Body of pancreas (tissue), 4 donors: ENCODE results near the gene WBP11. TPM values are rescaled to one million over a fixed set of nuclear protein-coding genes. Genes with fewer than 3 reads are reported as not detected.

Experiments
- ATAC-seq: fragments of 150-250 bp; one replicate; pipeline ENCODE4 v1.9.1; 2016
- DNase-seq, 4 donors: peaks; one replicate each; pipeline ENCODE4 v3.0.0-alpha.2; 2019
- H3K27ac ChIP-seq, 4 donors: fragments of 200-600 bp; sonication (generic); 1 replicate in 3 of 4; 2 replicates in 1 of 4; pipeline versions ENCODE4 v1.5.1 to v1.6.1; 2016 to 2019; ENCODE audit warnings: mild to moderate bottlenecking in 1 of 4, mixed read lengths in 1 of 4, moderate library complexity in 1 of 4
- H3K27me3 ChIP-seq, 2 donors: fragments of 200-600 bp; sonication (generic); one replicate each; pipeline ENCODE4 v1.6.0; 2016; ENCODE audit warnings: mild to moderate bottlenecking in 1 of 2
- H3K36me3 ChIP-seq, 2 donors: fragments of 200-600 bp; sonication (generic); replicated peaks in 1 of 2; 2 replicates each; pipeline ENCODE4 v1.5.1; 2016; ENCODE audit warnings: low read depth in 2 of 2; ENCODE audit not compliant: insufficient read depth in 1 of 2
- H3K4me1 ChIP-seq: fragments of 200-600 bp; sonication (generic); one replicate; pipeline ENCODE4 v1.6.0; 2016
- H3K4me3 ChIP-seq, 2 donors: fragments of 200-600 bp; sonication (generic); 1 replicate in 1 of 2; 2 replicates in 1 of 2; pipeline ENCODE4 v1.5.1; 2016 to 2019
- H3K9me3 ChIP-seq, 3 donors: fragments of 200-600 bp; sonication (generic); 1 replicate in 2 of 3; 2 replicates in 1 of 3; pipeline ENCODE4 v1.5.1; 2016
- POLR2A ChIP-seq, 3 donors: fragments of 450-650 bp; IDR thresholded peaks; one replicate each; pipeline ENCODE4 v1.6.1; 2016; ENCODE audit warnings: antibody characterized with exemption in 3 of 3, mild to moderate bottlenecking in 2 of 3
- WGBS, 2 donors: methylation state at CpG; one replicate each; pipeline ENCODE4 v1.1.5; 2017; 5-methylcytosine and 5-hydroxymethylcytosine counted together
- intact Hi-C: fragments of 100-400 bp; cut with DNase I; formaldehyde crosslinking; loops from one replicate; pipeline ENCODE4 v1.15.1; 2023
- total RNA-seq, 2 donors: library from RNA; depleted of rRNA; stranded (reverse); fragments of >200 nt; gene quantifications; one replicate each; pipeline ENCODE4 v1.1.0, GENCODE V29; 2016
- TF ChIP-seq, protein P1 (sequence below), 7 experiments: fragments of 450-650 bp in 4 of 7; fragments of 200-600 bp in 3 of 7; sonication (generic) in 3 of 7; IDR thresholded peaks; one replicate each; pipeline ENCODE4 v1.5.1; 2016 to 2019; ENCODE audit warnings: antibody characterized with exemption in 7 of 7

The WBP11 gene
- total RNA-seq, 2 donors from 2014 or later: 8.6 to 14.8 TPM

DNA sequence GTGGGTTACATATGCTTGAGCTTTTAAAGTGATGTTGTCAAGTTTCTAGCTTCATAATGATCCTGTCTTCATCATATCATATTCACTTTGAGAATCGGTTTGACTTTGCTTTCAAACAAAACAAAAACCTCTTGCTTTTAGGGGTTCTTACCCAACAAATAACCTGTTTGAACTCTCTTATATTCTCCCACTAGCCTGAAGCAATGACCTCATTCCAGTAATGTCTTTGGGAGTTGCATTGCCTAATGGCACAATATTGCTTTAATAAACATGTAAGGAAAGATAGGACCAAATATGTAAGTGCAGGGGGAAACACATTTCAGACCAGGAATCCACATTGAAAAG is 27.7 kb downstream of the WBP11 start:
- WGBS, 2 donors: 10 to 11% methylated on average over 1 of the region's 1 CpG
- no peaks in the 10 kb centered on the region for H3K9me3 ChIP-seq
- peak; percentile 19 for ATAC-seq
- H3K27me3 ChIP-seq: no peaks in the 10 kb centered on the region
- intact Hi-C loops: no loop called here
- peaks cover 39% of the 10 kb centered on the region for H3K4me1 ChIP-seq
- no peak overlapping the region for H3K4me3 ChIP-seq
- DNase-seq: peak in 1 of 4 donors; percentile 16
- H3K27ac ChIP-seq: peak overlapping the region; percentile 95 to 99 (median 98)
- H3K36me3 ChIP-seq: no peaks in the 10 kb centered on the region
- TF ChIP-seq, protein P1, sequence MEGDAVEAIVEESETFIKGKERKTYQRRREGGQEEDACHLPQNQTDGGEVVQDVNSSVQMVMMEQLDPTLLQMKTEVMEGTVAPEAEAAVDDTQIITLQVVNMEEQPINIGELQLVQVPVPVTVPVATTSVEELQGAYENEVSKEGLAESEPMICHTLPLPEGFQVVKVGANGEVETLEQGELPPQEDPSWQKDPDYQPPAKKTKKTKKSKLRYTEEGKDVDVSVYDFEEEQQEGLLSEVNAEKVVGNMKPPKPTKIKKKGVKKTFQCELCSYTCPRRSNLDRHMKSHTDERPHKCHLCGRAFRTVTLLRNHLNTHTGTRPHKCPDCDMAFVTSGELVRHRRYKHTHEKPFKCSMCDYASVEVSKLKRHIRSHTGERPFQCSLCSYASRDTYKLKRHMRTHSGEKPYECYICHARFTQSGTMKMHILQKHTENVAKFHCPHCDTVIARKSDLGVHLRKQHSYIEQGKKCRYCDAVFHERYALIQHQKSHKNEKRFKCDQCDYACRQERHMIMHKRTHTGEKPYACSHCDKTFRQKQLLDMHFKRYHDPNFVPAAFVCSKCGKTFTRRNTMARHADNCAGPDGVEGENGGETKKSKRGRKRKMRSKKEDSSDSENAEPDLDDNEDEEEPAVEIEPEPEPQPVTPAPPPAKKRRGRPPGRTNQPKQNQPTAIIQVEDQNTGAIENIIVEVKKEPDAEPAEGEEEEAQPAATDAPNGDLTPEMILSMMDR (IDR thresholded peaks at IDR 0.05): no peak
- no peak for TF ChIP-seq POLR2A (IDR thresholded peaks at IDR 0.05)

DNA sequence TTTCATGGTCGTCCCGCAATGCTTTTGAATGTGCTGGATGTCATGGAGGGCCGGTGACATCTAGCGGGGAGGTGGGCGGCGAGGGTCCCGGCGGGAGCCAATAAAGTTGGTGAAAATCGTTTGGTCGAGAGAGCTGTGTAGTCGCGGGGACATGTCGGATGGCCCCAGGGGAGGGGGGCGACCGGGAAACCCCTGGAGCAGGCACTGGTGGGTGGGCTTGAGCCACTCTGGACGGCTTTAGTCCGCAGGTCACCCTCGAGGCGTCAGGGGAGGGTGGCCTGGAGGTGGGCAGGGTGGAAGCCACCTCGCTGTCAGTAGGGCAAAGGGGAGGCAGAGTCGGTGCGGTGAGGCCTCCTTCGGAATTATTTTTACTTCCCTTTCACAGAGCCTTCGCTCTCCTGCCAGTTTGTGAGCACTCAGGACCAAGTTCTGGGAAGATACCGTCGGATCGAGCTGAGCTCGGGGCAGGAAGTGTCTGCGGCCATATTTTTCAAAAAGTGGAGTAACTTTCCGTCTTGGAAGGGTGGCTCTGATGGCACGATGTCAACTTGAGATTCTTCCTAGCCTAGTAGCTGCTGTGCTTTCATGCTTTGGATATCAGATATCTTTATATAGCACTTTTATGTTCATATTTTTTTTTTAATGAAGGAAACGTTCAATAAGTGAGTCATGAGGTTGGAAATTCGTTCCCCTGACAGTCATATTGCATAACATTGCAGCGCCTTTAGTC is 28.2 kb downstream of the WBP11 start:
- TF ChIP-seq POLR2A (IDR thresholded peaks at IDR 0.05): peak in 1 of 3 donors; percentile 13
- TF ChIP-seq, protein P1 (IDR thresholded peaks at IDR 0.05): no peak
- Histone ChIP-seq H3K27ac (peak overlapping the region; percentile 95 to 99 (median 98)), H3K4me1 (peaks cover 39% of the 10 kb centered on the region), H3K27me3 (no peaks in the 10 kb centered on the region), H3K9me3 (no peaks in the 10 kb centered on the region), H3K36me3 (no peaks in the 10 kb centered on the region), H3K4me3 (peak overlapping the region; percentile 15 to 68)
- DNase-seq (peak; percentile 51 to 64 (median 54)), ATAC-seq (peak; percentile 8)
- 1 to 2% methylated on average over 32 to 34 of the region's 34 CpGs for WGBS, 2 donors
- intact Hi-C loops: no loop called here

DNA sequence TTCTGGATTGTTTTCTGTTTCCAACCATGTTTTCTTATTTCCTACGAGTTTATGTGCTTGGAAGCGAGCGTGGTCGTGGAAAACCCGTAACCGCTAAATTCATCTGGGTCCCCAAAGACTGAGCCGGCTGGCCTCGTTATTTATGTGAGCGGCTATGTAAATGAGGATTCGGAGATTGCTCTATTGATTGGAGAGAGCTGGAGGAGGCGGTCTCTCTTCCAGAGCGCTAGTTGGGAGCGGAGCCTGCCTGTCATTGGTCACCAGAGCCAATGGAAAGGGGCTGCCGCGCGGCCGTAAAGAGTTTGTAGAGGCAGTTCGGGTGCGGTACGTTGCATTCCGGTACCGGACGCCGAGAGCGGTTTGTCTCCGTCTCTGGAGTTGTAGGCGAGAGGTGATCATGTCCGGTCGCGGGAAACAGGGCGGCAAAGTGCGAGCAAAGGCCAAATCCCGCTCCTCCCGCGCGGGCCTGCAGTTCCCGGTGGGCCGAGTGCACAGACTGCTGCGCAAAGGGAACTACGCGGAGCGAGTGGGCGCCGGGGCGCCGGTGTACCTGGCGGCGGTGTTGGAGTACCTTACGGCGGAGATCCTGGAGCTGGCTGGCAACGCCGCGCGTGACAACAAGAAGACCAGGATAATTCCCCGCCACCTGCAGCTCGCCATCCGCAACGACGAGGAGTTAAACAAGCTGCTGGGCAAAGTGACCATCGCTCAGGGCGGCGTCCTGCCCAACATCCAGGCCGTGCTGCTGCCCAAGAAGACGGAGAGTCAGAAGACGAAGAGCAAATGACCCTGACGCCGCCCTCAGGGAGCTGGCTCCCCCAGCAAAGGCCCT is 29.0 kb downstream of the WBP11 start:
- ATAC-seq (peak; percentile 76), DNase-seq (peak; percentile 96 to 98 (median 98))
- Histone ChIP-seq H3K27ac (peak overlapping the region; percentile 95 to 99 (median 98)), H3K9me3 (no peaks in the 10 kb centered on the region), H3K4me1 (peaks cover 39% of the 10 kb centered on the region), H3K27me3 (no peaks in the 10 kb centered on the region), H3K36me3 (no peaks in the 10 kb centered on the region), H3K4me3 (peak overlapping the region; percentile 15 to 68)
- peak; percentile 98 to 99 (median 99) for TF ChIP-seq POLR2A (IDR thresholded peaks at IDR 0.05)
- TF ChIP-seq, protein P1 (IDR thresholded peaks at IDR 0.05): peak in 2 of 7 experiments; percentile 10 to 21
- intact Hi-C loops: no loop called here
- WGBS, 2 donors: 0 to 5% methylated on average over 18 to 66 of the region's 67 CpGs

DNA sequence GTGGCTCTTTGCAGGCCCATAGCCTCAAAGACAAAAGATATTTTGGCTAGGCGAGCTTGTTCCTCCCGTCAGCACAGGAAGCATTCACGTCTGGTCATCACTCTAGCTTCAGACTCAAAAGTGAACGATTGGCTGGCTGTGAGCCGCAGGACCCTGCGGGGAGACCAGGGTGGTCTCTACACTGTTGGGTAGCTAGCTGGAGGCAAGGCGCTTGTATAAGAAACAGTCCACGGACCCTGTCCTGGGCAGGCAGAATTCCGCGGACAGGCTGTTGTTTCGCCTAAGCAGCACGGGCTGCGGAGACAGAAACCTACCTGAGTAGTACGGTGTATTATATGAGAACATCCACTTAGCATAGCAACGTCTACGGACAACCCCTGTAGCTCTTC is 29.6 kb downstream of the WBP11 start:
- Histone ChIP-seq H3K4me1 (peaks cover 39% of the 10 kb centered on the region), H3K36me3 (no peaks in the 10 kb centered on the region), H3K9me3 (no peaks in the 10 kb centered on the region), H3K27me3 (no peaks in the 10 kb centered on the region), H3K27ac (peak overlapping the region; percentile 95 to 99 (median 98)), H3K4me3 (peak overlapping the region in 1 of 2 donors; percentile 15)
- no peak for TF ChIP-seq POLR2A (IDR thresholded peaks at IDR 0.05)
- TF ChIP-seq, protein P1 (IDR thresholded peaks at IDR 0.05): no peak
- ATAC-seq: peak; percentile 2
- intact Hi-C loops: no loop called here
- DNase-seq: no peak
- 12 to 32% methylated on average over 15 to 16 of the region's 16 CpGs for WGBS, 2 donors
